MM.1S (cell line): ENCODE results near the gene STK4.

Source experiments
- DNase-seq: peaks from one replicate; pipeline ENCODE4 v3.0.0-alpha.2; 2015
- H2AFZ ChIP-seq: fragments of 300-600 bp; sonication (generic); 2 replicates; pipeline ENCODE4 v1.6.0; 2016; ENCODE audit warnings: antibody characterized with exemption, low read length
- H3F3A ChIP-seq: fragments of 300-600 bp; sonication (generic); 2 replicates; pipeline ENCODE4 v1.6.1; 2016; ENCODE audit warnings: mild to moderate bottlenecking, antibody characterized with exemption, low read length, moderate library complexity, mixed read lengths; ENCODE audit not compliant: insufficient read depth
- H3K27ac ChIP-seq: fragments of 300-600 bp; sonication (generic); 2 replicates; pipeline ENCODE4 v1.5.1; 2016; ENCODE audit warnings: mild to moderate bottlenecking, low read length
- H3K27me3 ChIP-seq: fragments of 300-600 bp; sonication (generic); replicated peaks from 2 replicates; pipeline ENCODE4 v1.6.0; 2016; ENCODE audit warnings: low read length; ENCODE audit not compliant: insufficient read depth
- H3K36me3 ChIP-seq: fragments of 300-600 bp; sonication (generic); replicated peaks from 2 replicates; pipeline ENCODE4 v1.6.1; 2016; ENCODE audit warnings: mild to moderate bottlenecking, low read length, mixed read lengths; ENCODE audit not compliant: insufficient read depth
- H3K4me1 ChIP-seq: fragments of 300-600 bp; sonication (generic); 2 replicates; pipeline ENCODE4 v1.6.1; 2016; ENCODE audit warnings: low read length, mixed read lengths
- H3K4me2 ChIP-seq: fragments of 300-600 bp; sonication (generic); 2 replicates; pipeline ENCODE4 v1.6.0; 2016; ENCODE audit warnings: low read depth, low read length
- H3K4me3 ChIP-seq: fragments of 300-600 bp; sonication (generic); 2 replicates; pipeline ENCODE4 v1.5.1; 2016; ENCODE audit warnings: low read length, mixed read lengths
- H3K79me2 ChIP-seq: fragments of 300-600 bp; sonication (generic); 2 replicates; pipeline ENCODE4 v1.6.1; 2016; ENCODE audit warnings: mixed run types, low read length, mixed read lengths
- H3K9ac ChIP-seq: fragments of 300-600 bp; sonication (generic); 2 replicates; pipeline ENCODE4 v1.6.1; 2016; ENCODE audit warnings: low read length, mixed read lengths
- H3K9me2 ChIP-seq: fragments of 300-600 bp; sonication (generic); replicated peaks from 2 replicates; pipeline ENCODE4 v1.6.1; 2016; ENCODE audit warnings: mild to moderate bottlenecking, low read length, mixed read lengths; ENCODE audit not compliant: insufficient read depth
- H3K9me3 ChIP-seq: fragments of 300-600 bp; sonication (generic); replicated peaks from 2 replicates; pipeline ENCODE4 v1.6.1; 2016; ENCODE audit warnings: mild to moderate bottlenecking, low read length, mixed read lengths; ENCODE audit not compliant: insufficient read depth
- H4K20me1 ChIP-seq: fragments of 300-600 bp; sonication (generic); 2 replicates; pipeline ENCODE4 v1.6.1; 2016; ENCODE audit warnings: mild to moderate bottlenecking, low read length, moderate library complexity, mixed read lengths; ENCODE audit not compliant: insufficient read depth
- EZH2 ChIP-seq: fragments of 300-600 bp; sonication (generic); optimal IDR thresholded peaks from 2 replicates; pipeline ENCODE3; 2017; ENCODE audit warnings: low read depth, mild to moderate bottlenecking, antibody characterized with exemption, low read length, mixed read lengths
- EZH2phosphoT487 ChIP-seq: fragments of 300-600 bp; sonication (generic); IDR thresholded peaks from 2 replicates; pipeline ENCODE4 v1.6.1; 2018; ENCODE audit warnings: antibody characterized with exemption, low read length
- TF ChIP-seq, protein P1 (sequence below): fragments of 300-600 bp; sonication (generic); IDR thresholded peaks from 2 replicates; pipeline ENCODE4 v1.5.1; 2016; ENCODE audit warnings: antibody characterized with exemption, low read length, mixed read lengths

Gene STK4

DNA sequence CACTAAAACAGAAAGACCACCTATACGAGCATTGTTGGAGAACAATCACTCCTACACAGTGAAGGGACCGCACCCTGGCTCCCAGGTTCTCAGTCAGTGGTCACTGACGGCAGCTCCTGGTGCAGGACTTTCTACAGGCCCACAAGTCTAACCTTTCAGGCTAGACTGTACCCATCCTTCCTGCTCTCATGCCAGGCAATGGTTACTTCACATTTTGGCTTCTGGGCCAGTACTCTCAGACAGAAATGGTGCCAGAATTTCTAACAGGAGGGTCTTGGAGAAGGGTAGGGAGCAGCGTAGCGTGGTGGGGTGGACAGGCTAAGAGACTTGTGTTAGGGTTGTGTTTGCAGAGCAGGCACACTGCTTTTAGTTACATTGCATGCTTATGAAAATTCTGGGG, 18.2 kb upstream of the STK4 start:
- Histone ChIP-seq H3K9me3 (no peaks in the 10 kb centered on the region), H3K4me1 (no peaks in the 10 kb centered on the region), H3K9me2 (no peaks in the 10 kb centered on the region), H3K27ac (no peak overlapping the region), H2AFZ (no peak overlapping the region), H3K4me3 (no peak overlapping the region), H3K79me2 (peaks cover 8% of the 10 kb centered on the region), H3K4me2 (no peak overlapping the region), H4K20me1 (no peaks in the 10 kb centered on the region), H3K9ac (no peak overlapping the region), H3K27me3 (no peaks in the 10 kb centered on the region), H3F3A (no peaks in the 10 kb centered on the region; the same call in 1 of the 2 replicates), H3K36me3 (peaks cover 26% of the 10 kb centered on the region)
- no peak for DNase-seq
- TF ChIP-seq EZH2 (no peak), EZH2phosphoT487 (no peak)
- TF ChIP-seq, protein P1, sequence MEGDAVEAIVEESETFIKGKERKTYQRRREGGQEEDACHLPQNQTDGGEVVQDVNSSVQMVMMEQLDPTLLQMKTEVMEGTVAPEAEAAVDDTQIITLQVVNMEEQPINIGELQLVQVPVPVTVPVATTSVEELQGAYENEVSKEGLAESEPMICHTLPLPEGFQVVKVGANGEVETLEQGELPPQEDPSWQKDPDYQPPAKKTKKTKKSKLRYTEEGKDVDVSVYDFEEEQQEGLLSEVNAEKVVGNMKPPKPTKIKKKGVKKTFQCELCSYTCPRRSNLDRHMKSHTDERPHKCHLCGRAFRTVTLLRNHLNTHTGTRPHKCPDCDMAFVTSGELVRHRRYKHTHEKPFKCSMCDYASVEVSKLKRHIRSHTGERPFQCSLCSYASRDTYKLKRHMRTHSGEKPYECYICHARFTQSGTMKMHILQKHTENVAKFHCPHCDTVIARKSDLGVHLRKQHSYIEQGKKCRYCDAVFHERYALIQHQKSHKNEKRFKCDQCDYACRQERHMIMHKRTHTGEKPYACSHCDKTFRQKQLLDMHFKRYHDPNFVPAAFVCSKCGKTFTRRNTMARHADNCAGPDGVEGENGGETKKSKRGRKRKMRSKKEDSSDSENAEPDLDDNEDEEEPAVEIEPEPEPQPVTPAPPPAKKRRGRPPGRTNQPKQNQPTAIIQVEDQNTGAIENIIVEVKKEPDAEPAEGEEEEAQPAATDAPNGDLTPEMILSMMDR, result no peak

DNA sequence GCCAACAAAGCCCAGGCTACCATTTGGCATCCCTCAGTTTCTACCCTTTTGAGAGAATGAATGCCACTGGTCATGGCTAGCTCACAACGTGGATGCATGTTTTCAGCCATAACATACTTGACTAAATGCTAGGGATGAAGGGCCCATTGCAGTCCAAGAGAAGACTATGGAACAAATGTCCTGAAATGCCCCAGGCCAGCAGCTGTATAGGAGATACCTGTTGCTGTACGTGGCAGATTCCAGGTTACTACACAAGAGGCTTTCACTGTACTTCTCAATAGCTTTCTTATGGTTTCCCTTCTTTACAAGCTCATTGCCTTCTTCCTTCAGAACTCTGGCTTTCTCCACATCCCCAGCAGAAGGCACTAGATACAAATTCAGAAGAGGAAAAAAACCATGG, 17.8 kb upstream of the STK4 start:
- Histone ChIP-seq H3K27ac (no peak overlapping the region), H3K27me3 (no peaks in the 10 kb centered on the region), H3F3A (no peaks in the 10 kb centered on the region; the same call in 1 of the 2 replicates), H3K4me1 (no peaks in the 10 kb centered on the region), H3K9me3 (no peaks in the 10 kb centered on the region), H4K20me1 (no peaks in the 10 kb centered on the region), H3K79me2 (peaks cover 12% of the 10 kb centered on the region), H3K4me3 (no peak overlapping the region), H3K4me2 (no peak overlapping the region), H3K9ac (no peak overlapping the region), H2AFZ (no peak overlapping the region), H3K9me2 (no peaks in the 10 kb centered on the region), H3K36me3 (peaks cover 26% of the 10 kb centered on the region)
- TF ChIP-seq EZH2phosphoT487, result no peak
- TF ChIP-seq EZH2, result no peak
- TF ChIP-seq, protein P1, result no peak
- no peak for DNase-seq

DNA sequence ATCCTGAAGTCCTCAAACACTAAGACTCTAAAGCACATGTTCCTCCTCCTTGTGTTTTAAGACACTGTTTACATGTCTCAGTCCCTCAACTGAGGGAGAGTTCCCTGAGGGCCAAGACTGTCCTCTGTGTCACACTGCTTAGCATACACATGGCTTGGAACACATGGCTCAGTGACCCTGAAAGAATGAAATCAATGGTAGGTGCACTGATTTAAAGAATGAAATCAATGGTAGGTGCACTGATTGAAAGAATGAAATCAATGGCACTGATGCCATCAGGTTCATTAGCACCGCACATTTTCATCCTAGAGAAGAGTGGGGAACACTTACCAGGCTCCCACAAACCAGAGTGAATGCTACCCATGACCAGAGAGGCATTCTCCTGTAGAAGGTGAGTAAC, 15.9 kb upstream of the STK4 start:
- H3K27me3 ChIP-seq, result no peaks in the 10 kb centered on the region
- peaks cover 33% of the 10 kb centered on the region for H3K36me3 ChIP-seq
- no peaks in the 10 kb centered on the region for H4K20me1 ChIP-seq
- H3K4me2 ChIP-seq, result no peak overlapping the region
- peaks cover 26% of the 10 kb centered on the region for H3K79me2 ChIP-seq
- peaks cover under 1% of the 10 kb centered on the region; the same call in 1 of the 2 replicates for H3K4me1 ChIP-seq
- no peaks in the 10 kb centered on the region for H3K9me2 ChIP-seq
- H3K9ac ChIP-seq, result no peak overlapping the region
- H3K27ac ChIP-seq, result no peak overlapping the region
- H3K9me3 ChIP-seq, result no peaks in the 10 kb centered on the region
- TF ChIP-seq EZH2, result no peak
- no peak for TF ChIP-seq EZH2phosphoT487
- TF ChIP-seq, protein P1, result no peak
- H3F3A ChIP-seq, result no peaks in the 10 kb centered on the region; the same call in 1 of the 2 replicates
- no peak for DNase-seq
- H3K4me3 ChIP-seq, result no peak overlapping the region
- no peak overlapping the region for H2AFZ ChIP-seq
